Measurements from ENCODE around the gene ANKRD42.

Gene ANKRD42

DNA sequence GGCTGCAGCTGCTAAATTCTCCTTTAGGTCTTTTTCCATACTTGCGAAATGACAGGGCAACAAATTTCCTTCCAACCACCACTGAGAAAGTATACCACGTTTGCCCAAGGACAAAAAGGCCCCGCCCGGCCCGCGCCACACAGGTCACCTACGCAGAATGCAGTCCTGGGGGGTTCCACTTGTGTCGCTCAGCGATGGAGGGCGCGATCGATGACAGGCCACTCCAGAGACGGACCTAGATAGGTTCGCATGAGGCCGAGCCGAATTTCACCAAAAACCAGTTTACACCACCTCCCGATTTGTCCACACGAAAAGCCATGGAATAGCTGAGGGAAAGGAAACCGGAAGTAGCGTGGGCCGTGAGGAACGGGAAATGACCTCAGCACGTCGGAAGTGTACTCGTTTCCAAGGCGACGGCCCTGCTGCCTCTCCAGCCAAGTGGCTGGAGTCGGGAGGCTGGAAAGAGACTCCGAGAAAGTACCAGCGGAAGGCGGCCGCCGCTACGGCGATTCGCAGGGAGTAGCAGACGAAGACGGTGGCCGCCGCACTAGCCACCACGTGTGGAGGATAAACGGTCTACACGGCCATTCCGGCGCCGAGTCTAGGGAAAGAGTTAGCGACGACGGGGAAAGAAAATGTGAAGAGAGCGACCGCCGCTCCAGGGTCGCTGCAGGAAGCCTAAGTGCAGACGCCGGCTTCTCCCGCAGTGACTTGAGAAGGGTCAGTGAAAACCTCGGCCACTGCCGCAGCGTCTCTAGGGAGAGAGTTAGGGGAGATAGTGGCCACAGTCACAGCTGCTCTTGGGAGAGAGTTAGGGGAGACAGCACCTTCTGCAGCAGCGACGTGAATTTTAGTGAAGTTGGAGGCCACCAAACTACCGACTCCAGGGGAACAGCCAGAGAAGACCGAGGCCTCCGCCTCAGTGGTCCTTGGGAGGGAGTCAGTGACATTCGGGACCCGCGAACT is at the start of gene ANKRD42:
Gene ANKRD42, plus strand, starts transcription at position 398 of the 966 bp plus-strand sequence. CDS start 959 bp downstream, outside the sequence.
- DNase-seq (ENCODE audit: low read depth in 4 of 4, low spot score in 1 of 4): peak; percentile 78 to 82 (median 80)

DNA sequence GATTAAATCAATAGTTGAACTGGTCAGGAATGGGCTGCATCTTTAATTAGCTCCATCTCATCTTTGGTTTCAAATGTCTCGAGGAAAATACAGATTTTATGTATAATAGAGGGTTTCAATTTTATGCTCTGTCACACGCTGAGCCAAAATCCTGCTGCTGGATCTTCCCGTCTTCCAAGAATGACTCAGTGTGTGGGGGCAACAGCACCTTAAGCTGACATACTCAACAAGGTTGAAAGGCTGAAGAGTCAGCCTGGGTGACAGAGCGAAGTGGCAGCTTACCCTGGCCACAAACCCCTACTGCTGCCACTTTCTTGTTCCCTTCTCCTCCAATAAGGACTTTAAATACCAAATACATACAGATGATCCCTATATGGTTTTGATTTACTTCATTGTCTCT is 45.6 kb upstream of the ANKRD42 start:
- no peak for DNase-seq (ENCODE audit: low read depth in 4 of 4, low spot score in 1 of 4)

DNA sequence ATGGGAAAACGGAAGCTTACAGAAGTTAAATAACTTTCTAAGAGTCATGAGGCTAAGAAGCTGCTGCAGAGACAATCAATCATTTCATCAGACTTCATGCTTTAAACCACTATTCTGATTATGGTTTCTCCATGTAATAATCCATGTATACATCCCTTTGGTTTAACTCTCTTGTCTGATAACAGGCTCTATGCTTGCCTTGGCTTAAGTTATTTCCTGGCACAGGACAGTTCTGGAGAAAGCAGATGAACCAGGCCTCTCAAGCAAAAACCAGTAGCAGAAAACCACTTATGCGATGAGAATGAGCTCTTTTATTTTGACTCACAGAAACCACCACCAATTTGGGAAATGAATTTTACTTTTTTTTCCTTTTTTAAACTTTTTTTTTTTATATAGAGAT is 43.1 kb upstream of the ANKRD42 start:
- no peak for DNase-seq (ENCODE audit: low read depth in 4 of 4, low spot score in 1 of 4)

DNA sequence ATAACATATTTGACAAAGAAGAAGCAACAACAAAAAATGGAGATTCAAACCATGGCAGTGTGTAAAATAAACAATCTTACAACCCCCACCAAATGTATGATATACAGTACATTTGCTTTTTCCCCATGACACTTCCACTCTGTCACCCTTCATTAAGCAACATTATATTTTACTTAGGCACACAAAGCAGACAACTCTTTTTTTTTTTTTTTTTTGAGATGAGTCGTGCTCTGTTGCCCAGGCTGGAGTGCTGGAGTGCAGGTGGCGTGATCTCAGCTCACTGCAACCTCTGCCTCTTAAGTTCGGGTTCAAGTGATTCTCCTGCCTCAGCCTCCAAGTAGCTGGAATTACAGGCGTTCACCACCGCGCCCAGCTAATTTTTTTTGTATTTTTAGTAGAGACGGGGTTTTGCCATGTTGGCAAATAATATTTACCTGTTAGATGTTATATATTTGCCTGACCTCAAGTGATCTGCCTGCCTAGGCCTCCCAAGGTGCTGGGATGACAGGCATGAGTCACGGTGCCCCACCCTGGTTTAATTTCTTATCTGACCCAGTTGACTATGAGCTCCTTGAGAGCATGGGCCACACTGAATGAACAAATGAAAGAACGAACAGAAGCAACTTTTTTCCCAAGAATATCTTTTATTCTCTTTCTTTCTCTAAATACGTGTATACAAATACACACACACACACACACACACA is 42.1 kb upstream of the ANKRD42 start:
- no peak for DNase-seq (ENCODE audit: low read depth in 4 of 4, low spot score in 1 of 4)

DNA sequence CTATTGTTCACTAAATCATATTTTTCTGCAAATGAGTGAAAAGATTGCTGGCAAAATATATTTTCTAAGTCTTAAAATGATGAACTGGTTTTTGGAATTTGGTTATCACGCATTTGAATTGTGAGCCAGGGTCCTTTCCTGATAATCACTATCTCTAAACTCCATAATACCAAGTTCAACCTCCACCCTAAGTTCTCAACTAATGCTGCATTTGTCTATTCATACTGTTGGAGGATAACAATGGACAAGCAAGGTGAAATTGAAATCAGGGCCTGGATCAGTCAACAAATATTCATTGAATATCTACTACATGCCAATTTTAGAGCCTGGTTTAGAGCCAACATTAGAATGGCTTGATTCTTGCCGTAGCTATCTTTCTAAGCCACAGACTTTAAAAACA is 41.2 kb upstream of the ANKRD42 start:
- no peak for DNase-seq (ENCODE audit: low read depth in 4 of 4, low spot score in 1 of 4)

DNA sequence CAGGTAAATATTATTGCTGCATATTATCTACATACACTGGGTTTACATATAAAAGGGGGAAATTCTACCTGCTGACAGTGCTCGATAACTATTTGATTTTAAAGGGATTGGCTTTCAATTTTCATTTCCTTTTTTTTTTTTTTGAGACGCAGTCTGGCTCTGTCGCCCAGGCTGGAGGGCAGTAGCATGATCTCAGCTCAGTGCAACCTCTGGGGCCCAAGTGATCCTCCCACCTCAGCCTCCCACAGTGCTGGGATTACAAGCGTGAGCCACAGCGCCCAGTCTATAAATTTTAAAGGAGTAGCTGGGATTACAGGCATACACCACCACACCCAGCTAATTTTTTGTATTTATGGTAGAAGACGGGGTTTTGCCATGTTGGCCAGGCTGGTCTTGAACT is 39.7 kb upstream of the ANKRD42 start:
- DNase-seq (ENCODE audit: low read depth in 4 of 4, low spot score in 1 of 4): no peak

DNA sequence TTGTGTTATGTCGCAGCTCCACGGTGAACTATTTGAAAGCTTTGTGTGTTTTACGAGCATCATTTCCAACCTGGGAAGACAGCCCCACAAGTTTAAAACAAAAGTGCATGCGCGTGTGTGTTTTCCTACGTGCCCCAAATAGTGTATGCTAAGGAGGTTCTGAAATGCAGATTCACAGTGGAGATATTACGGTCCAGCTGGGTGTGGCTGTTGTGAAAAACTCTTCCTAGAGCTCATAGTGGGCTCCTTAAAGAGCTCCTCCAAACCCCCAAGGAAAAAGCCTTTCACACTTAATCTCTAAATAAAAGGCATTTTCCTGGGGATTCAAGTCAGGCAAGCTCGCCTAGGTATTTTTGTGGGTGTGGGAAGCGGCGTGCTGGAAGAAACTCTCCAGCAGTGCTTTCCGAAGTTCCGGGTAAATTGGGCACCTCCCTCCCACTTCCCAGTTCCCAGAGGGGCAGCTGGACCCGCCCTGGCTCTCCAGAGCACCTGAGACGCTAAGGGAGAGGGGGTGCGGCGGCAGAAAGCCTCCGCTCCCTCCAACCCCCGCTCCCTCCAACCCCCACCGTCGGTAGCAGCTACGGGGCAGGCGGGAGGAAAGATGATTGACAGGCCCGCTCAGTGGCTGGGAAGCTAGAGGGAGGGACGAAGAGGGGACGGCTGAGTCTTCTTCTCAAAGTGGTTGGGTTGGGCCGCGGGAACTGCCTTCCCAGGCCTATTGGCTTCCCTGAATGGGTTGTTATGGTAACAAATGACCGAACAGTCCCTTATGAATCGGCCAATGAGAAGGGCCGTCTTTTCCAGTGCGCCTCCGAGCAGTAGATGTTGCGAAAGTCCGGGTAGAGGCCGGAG is 37.1 kb upstream of the ANKRD42 start:
- DNase-seq (ENCODE audit: low read depth in 4 of 4, low spot score in 1 of 4): peak in 3 of 4 experiments; percentile 90 to 96 (median 94)

DNA sequence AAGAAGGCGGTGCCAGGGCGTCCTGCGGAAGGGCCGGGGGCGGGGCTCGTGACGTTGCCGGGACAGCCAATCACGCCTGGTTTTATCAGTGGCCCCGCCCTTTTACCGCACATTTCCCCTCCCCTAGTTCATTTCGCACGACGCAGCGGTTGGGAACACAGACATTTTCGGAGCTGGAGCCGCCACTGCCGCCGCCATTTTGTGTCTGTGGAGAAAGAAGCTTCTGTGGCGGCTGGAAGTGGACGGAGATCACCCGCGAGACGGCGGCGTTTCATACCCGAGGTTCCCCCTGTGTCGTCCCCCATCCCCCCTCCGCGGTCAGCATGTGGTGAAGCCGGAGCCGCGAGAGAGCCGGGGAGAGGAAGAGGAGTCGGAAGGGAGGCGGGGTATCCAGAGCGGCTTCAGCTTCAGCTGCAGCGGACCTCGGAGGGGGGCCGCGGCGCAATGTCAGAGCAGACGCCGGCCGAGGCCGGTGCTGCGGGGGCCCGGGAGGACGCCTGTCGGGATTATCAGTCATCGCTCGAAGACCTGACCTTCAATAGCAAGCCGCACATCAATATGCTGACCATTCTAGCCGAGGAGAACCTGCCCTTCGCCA is 36.4 kb upstream of the ANKRD42 start, which contains the start of gene PCF11:
Gene PCF11, plus strand, starts transcription at position 136 of the 598 bp plus-strand sequence. Its CDS starts 309 bp downstream, at position 445.
- DNase-seq (ENCODE audit: low read depth in 4 of 4, low spot score in 1 of 4): peak in 1 of 4 experiments; percentile 95

DNA sequence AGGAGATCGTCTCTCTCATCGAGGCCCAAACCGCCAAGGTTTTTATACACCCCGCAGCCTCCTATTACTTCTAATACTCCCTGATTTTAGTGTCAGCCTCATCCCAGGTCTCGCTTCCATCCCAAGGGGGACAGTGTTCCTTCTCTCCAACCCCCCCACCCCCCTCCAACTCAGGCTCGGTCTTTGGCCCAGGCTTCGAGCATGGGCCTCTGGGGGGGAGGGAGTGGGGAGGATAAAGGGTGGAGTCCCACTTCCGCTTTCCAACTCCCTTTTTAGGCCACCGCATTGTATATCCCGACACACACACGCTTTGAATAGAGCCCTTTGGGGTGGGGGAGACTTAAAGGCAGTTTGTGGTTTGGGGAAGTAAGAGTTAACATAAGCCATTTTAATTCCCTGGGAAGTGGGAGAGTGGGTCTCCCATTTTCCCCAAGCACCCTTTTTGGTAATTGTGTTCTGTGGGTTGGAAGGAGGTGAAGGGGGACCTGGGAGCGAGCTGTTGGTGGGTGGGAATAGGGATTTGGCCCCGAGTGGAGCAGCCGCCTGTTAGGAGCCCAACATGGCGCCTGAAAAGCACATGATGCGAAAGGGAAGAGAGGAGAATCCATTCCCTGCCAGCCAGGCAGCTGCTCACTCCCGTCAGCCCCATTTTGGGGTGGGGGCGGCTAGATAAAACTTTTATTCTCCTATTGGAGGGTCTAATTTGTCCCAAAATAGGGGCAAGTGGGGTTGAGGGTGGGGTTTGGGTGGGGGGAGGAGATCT is 35.7 kb upstream of the ANKRD42 start:
- peak; percentile 22 to 48 (median 29) for DNase-seq (ENCODE audit: low read depth in 4 of 4, low spot score in 1 of 4)

DNA sequence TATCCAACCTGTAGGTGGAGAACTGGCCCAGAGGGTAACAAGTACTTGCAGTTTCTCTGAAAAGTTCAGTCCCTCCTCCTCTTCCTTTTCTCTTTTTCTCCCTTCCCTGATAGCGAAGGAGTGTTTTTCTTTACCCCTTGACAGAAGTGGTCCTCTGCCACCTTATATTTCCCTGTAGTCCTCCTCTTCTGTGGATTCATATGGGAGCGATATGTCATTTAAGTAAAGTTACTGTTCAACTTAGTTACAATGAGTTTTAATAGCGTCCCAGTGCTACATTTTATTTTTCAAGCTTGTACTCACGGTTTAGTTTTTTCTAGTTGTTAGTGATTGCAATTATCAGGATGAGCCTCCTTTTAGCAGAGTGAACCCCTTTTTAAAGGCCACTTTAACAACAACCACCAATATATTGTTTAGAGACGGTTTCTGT is 35.1 kb upstream of the ANKRD42 start:
- no peak for DNase-seq (ENCODE audit: low read depth in 4 of 4, low spot score in 1 of 4)

DNA sequence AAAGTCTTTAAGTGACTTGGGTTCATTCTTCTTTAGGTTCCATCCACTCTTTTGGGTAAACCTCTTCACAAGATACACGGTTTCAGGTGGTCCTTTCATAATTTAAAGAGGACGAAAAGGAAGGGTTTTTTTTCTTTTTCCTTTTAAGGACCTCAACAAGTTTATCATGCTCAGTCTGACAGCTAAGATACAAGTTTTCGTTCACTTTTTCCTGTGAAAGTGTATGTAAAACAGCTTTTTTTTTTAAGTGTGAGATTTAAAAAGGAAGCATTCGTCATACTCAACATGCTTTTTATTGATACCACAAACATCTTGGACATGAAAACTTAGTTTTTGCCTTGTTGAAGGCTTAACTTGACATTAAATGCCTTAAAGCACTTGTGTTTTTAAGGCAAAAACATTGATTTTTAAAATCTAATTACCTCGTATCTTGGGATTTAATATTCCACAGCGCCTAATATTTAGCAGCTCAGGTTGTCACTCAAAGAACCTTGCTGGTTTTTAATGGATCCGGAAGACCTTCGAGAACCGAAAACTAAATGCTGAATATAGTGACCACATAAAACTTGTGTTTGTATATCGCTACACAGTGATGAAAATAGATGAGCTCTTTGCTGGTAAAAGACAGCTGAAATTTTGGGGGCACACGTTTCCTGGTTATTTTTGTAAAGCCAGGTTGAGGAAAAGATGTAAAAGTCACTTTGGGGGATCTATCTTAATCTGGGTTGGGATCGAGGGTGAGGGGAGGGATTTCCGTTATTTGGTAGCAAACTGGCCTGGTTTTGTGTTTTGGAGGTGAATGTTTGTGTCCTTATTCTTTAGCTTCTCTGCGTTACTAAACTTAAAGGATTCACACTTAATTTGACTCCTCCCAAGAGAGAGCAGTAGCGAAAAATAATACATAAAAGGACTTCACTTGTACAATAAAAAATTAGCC is 34.3 kb upstream of the ANKRD42 start:
- DNase-seq (ENCODE audit: low read depth in 4 of 4, low spot score in 1 of 4): no peak

DNA sequence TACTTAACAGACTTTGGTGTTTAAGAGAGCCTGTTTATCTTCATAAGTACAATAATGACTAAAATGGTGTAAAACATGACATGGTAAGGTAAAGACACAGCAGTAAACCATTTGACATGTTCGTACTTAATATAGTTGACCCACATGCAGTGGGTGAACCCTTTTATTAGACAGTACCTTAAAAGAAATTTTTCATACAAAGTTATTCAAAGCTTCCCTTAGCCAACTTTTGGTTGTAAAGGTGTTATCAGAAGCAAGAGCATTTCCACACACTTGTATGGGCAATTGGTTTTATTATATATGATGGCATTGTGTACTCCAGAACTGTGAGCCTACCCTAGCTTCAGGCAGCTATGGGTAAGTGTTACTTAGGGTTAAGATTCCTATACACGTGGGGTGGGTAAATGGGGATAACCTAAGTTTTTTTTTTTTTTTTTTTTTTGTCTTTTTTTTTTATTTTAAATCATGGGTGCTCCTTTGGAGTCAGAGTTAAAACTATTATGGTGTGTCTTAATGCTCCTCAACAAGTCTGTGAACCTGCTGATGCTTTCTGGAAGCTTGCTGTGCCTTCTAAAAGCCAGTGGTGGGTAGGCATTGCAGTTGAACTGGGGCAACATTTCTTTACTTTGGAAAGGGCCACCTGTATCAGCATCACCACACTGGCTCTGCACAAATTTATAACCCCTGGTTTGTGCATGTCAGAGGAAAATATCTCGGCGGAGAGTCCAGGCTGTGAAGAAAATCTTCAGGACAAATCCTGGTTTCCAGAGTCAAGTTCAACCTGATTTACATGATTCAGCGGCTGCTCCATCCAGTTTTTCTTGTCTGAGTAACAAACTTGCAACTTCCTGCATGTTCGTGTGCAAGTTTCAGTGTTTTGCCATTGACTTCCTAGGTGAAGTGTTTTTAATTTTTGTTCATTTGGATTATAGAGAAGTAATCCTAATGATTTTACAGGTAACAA is 33.3 kb upstream of the ANKRD42 start:
- no peak for DNase-seq (ENCODE audit: low read depth in 4 of 4, low spot score in 1 of 4)

DNA sequence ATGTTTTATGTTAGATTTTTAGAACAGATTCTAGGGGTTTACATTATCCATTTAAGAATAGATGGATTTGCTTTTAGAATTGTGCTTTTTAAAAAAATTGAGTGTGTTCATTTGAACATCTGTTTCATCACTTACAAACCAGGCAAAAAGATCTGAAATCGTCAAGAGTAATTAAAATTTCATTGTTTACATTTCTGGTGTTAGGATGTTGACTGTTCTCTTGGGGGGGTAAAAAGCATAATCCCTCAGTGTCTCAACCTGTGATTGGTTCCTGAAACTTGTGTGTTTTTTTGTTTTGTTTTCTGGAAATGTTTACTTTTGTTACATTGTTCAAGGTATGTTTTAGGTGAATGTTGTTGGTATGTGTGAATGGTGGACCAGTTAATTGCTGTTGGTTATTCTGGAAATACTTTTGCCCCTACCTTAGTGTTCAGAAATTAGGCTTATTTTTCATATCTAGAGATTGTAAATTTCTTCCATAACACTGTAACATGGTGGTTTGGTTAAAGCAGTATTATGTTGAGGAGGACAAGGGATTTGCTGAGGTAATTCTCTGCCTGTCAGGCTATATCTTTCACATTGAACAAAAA is 31.8 kb upstream of the ANKRD42 start:
- DNase-seq (ENCODE audit: low read depth in 4 of 4, low spot score in 1 of 4): no peak

DNA sequence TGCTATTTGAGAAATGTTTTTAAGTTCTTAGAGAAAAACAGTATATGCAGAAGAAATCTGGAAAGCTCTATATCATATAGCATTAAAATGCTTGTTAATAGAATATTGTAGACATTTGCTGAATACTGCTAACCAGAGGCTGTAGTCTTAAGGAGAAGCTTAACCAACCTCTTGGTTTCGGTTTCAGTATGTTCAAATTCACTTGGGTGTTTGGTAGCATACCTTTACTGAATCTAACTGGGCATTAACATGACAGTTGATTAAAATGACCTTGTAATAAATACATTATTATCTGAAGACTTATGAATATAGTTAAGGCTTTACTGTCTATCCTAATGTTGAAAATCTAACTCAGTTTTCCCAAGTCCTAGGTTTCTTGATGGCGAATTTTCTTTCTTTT is 31.1 kb upstream of the ANKRD42 start:
- DNase-seq (ENCODE audit: low read depth in 4 of 4, low spot score in 1 of 4): no peak

DNA sequence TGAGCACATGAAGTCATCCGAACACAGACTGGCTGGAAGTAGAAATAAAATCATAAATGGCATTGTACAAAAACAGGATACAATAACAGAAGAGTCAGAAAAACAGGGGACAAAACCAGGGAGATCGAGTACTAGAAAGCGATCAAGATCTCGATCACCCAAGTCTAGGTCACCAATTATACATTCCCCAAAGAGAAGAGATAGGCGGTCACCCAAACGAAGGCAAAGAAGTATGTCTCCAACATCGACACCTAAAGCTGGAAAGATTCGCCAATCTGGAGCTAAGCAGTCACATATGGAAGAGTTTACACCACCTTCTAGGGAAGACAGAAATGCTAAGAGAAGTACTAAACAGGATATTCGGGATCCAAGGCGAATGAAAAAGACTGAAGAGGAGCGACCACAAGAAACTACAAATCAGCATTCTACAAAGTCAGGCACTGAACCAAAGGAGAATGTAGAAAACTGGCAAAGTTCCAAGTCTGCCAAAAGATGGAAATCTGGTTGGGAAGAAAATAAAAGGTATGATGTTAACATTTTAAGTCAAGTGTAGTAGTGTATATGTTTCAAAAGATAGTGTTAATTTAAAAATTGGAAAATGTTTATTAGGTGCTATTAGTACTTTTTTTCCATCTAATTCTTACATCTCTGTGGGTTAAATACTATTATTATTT is 27.2 kb upstream of the ANKRD42 start:
- no peak for DNase-seq (ENCODE audit: low read depth in 4 of 4, low spot score in 1 of 4)

DNA sequence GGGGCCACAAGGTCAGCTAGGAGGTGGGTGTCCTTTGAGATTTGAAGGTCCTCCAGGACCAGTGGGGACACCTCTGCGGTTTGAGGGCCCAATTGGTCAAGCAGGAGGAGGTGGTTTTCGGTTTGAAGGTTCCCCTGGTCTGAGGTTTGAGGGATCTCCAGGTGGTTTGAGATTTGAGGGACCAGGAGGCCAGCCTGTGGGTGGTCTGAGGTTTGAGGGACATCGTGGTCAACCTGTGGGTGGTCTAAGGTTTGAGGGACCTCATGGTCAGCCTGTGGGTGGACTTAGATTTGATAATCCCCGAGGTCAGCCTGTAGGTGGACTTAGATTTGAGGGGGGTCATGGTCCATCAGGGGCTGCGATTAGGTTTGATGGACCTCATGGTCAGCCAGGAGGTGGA is 24.8 kb upstream of the ANKRD42 start:
- DNase-seq (ENCODE audit: low read depth in 4 of 4, low spot score in 1 of 4): no peak

DNA sequence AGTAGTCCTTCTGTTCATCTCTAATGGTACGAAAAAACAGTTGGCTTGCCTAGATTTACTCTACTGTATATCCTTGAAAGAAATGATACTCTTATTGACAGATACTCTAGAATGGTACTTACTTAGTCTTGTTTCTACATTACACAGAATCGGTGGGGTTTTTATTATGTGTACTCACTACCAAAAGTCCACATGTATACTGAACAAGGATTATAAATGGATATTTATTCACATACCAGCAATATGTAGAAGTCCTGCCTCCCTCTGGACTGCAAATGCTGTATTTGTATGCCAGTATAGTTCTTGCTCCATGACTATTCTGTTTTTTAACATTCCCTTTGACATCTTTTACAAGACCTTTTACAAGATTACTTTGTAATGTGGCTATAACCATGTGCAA is 22.6 kb upstream of the ANKRD42 start:
- DNase-seq (ENCODE audit: low read depth in 4 of 4, low spot score in 1 of 4): no peak
